IPS-18a (cell line): Measurements from ENCODE around the gene PODN.

Experiments used
- H3K27ac ChIP-seq: one replicate; pipeline ENCODE4 v1.5.1; 2013; ENCODE audit warnings: low read length
- H3K27me3 ChIP-seq: one replicate; pipeline ENCODE4 v1.6.1; 2013; ENCODE audit warnings: mild to moderate bottlenecking, low read length; ENCODE audit not compliant: control insufficient read depth, insufficient read depth
- H3K36me3 ChIP-seq: one replicate; pipeline ENCODE4 v1.6.1; 2013; ENCODE audit warnings: low read depth, low read length; ENCODE audit not compliant: control insufficient read depth
- H3K4me1 ChIP-seq: one replicate; pipeline ENCODE4 v1.6.1; 2013; ENCODE audit warnings: low read depth, low read length; ENCODE audit not compliant: control insufficient read depth
- H3K4me3 ChIP-seq: one replicate; pipeline ENCODE4 v1.5.1; 2013; ENCODE audit warnings: low read length
- H3K9ac ChIP-seq: one replicate; pipeline ENCODE4 v1.6.1; 2013; ENCODE audit warnings: mild to moderate bottlenecking, low read length, moderate library complexity
- H3K9me3 ChIP-seq: one replicate; pipeline ENCODE4 v1.6.1; 2013; ENCODE audit warnings: low read depth, low read length; ENCODE audit not compliant: control insufficient read depth

Gene PODN

GRCh38 chr1:53069663-53070327, 7.8 kb downstream of the PODN start:
- H3K9me3 ChIP-seq = no peaks in the 10 kb centered on the region
- no peak overlapping the region for H3K27ac ChIP-seq

GRCh38 chr1:53070621-53071020, 8.6 kb downstream of the PODN start:
- no peak overlapping the region for H3K27ac ChIP-seq
- H3K4me1 ChIP-seq = no peaks in the 10 kb centered on the region
- H3K4me3 ChIP-seq = no peak overlapping the region
- no peak overlapping the region for H3K9ac ChIP-seq
- no peaks in the 10 kb centered on the region for H3K9me3 ChIP-seq
- no peaks in the 10 kb centered on the region for H3K36me3 ChIP-seq
- H3K27me3 ChIP-seq = no peaks in the 10 kb centered on the region

More at GRCh38 chr1:53069663-53070327, 7.8 kb downstream of the PODN start:
- Histone ChIP-seq H3K9ac (no peak overlapping the region), H3K27me3 (peaks cover 2% of the 10 kb centered on the region), H3K4me1 (no peaks in the 10 kb centered on the region), H3K36me3 (no peaks in the 10 kb centered on the region), H3K4me3 (no peak overlapping the region)

- Histone ChIP-seq H3K4me1 (no peaks in the 10 kb centered on the region), H3K9ac (no peak overlapping the region), H3K36me3 (no peaks in the 10 kb centered on the region), H3K27me3 (no peaks in the 10 kb centered on the region), H3K9me3 (no peaks in the 10 kb centered on the region), H3K27ac (no peak overlapping the region), H3K4me3 (no peak overlapping the region)
Observed at GRCh38 chr1:53071167-53071865, 9.3 kb downstream of the PODN start.

DNA sequence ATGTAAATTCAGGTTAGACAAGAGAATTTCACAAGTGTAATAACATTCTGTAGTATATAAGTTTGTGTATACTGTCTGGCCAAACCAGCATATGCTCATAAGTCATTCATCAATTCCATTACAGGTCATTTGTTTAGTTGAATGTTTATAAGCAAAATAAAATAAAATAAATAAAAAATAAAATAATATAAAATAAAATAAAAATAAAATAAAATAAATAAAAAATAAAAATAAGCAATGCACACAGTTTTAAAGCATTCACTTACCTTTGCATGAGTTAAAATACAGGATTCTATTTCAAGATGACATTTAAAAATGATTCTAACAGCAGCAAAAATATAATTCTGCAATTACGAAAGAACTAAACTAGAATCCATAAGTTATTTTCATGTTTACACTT, 9.9 kb downstream of the PODN start:
- Histone ChIP-seq H3K9ac (no peak overlapping the region), H3K27me3 (no peaks in the 10 kb centered on the region), H3K4me3 (no peak overlapping the region), H3K4me1 (no peaks in the 10 kb centered on the region), H3K9me3 (no peaks in the 10 kb centered on the region), H3K36me3 (no peaks in the 10 kb centered on the region), H3K27ac (no peak overlapping the region)

- H3K4me3 ChIP-seq = no peak overlapping the region
- no peaks in the 10 kb centered on the region for H3K36me3 ChIP-seq
- H3K9me3 ChIP-seq = no peaks in the 10 kb centered on the region
- H3K27me3 ChIP-seq = no peaks in the 10 kb centered on the region
- no peak overlapping the region for H3K9ac ChIP-seq
- no peak overlapping the region for H3K27ac ChIP-seq
- no peaks in the 10 kb centered on the region for H3K4me1 ChIP-seq
Observed at GRCh38 chr1:53073287-53073686, 11.3 kb downstream of the PODN start.

DNA sequence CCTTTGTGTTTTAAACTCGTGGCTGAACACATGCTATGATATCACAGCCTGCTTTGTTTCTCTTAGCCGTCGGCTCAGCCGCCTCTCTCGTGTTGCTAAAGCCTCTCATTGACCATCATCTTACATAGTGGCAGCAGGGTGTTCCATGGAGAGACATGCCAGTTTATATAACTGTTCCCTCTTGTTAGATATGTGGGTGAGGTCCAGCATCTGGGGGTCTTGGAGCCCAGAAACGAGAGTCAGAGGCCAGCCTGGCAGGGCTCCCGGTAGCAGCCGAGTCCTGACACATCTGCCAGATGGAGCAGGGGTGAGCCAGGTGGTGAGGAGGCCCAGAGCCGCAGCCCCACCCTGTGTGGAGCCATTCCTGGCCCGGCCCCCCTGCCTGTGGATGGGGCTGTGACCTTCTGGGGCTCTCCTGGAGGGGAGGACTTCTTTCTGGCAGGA, 11.9 kb downstream of the PODN start:
- Histone ChIP-seq H3K4me1 (no peaks in the 10 kb centered on the region), H3K4me3 (no peak overlapping the region), H3K27ac (no peak overlapping the region), H3K36me3 (no peaks in the 10 kb centered on the region), H3K9ac (no peak overlapping the region), H3K9me3 (no peaks in the 10 kb centered on the region), H3K27me3 (no peaks in the 10 kb centered on the region)

GRCh38 chr1:53074313-53075154, 12.5 kb downstream of the PODN start:
- H3K4me3 ChIP-seq = no peak overlapping the region
- no peak overlapping the region for H3K27ac ChIP-seq
- H3K36me3 ChIP-seq = no peaks in the 10 kb centered on the region
- H3K4me1 ChIP-seq = no peaks in the 10 kb centered on the region
- H3K9me3 ChIP-seq = no peaks in the 10 kb centered on the region
- no peaks in the 10 kb centered on the region for H3K27me3 ChIP-seq
- H3K9ac ChIP-seq = no peak overlapping the region

DNA sequence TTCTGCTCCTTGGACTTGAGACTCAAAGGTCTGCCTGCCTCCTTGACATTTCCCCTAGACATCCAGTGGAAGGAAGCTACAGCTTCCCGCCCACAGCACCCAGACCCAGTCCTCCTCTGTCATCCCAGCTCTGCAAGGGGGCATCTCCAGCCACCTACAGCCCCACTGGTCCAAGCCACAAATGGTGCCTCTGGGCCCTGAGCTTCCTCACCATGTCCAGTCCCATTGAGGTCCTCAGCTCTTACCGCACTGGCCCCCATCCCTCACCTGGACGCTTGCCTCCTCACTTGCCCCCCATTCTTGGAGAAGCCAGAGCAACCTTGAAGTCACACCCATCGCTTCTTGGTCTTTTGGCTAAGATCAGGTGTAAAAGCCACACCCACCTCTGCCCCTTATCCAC, 13.2 kb downstream of the PODN start:
- Histone ChIP-seq H3K4me3 (no peak overlapping the region), H3K4me1 (no peaks in the 10 kb centered on the region), H3K36me3 (no peaks in the 10 kb centered on the region), H3K27ac (no peak overlapping the region), H3K27me3 (no peaks in the 10 kb centered on the region), H3K9ac (no peak overlapping the region), H3K9me3 (no peaks in the 10 kb centered on the region)

GRCh38 chr1:53075761-53076163, 13.7 kb downstream of the PODN start:
- Histone ChIP-seq H3K9ac (no peak overlapping the region), H3K36me3 (no peaks in the 10 kb centered on the region), H3K27ac (no peak overlapping the region), H3K9me3 (no peaks in the 10 kb centered on the region), H3K4me3 (no peak overlapping the region), H3K4me1 (no peaks in the 10 kb centered on the region), H3K27me3 (no peaks in the 10 kb centered on the region)

DNA sequence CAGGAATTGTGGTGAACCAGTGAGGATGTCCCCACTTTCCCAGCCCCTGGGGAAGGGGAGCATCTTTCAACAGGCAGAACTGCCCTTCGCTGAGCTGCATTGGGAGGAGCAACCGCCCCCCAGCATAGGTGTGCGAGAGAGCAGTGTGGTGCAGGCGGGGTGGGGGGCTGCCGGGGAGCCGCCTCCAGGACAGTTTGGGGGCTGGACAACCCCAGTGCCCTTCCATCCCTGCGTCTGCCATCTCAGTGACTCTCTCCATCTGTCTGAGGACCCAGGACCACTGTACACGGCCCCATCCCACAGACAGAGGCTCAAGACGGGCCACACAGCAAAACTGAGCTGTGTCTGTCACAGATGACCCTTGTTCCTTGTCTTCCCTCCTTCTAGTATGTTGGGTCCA, 14.2 kb downstream of the PODN start:
- Histone ChIP-seq H3K36me3 (no peaks in the 10 kb centered on the region), H3K9ac (no peak overlapping the region), H3K9me3 (no peaks in the 10 kb centered on the region), H3K4me3 (no peak overlapping the region), H3K27ac (no peak overlapping the region), H3K4me1 (no peaks in the 10 kb centered on the region), H3K27me3 (no peaks in the 10 kb centered on the region)

DNA sequence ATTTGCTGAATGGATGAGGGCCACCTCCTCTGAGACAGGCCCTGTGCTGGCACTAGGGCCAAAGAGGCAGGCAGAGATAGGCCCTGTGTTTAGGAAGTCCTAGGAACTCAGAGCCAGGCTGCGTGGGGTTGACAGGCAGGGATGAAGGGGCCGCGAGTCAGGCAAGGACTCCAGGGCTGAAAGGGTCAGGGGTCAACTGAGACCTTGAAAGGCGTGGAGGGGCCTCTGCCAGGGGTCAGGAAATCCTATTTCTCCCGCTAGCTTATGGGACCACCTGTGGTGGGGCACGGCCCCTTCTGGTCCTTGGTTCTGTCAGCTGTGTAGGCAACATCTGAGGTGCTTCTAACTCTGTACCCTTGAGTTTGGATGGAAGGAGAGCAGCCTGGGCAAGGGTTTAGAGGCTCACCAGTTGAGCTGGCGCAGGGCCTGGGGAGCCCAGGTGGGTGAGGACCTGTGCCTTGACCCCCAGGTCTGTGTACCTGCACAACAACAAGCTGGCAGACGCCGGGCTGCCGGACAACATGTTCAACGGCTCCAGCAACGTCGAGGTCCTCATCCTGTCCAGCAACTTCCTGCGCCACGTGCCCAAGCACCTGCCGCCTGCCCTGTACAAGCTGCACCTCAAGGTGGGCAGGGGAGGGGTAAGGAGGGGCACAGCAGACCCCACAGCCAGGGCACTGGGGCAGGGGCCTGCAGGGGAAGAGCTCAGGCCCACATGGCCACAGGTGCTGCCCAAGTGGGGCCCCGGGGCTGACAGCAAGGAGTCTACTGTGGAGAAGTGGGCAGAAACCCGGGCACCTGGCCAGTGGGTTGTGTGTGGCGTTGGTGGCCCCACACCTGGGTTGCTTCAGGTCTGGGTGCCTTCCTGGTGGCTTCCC, 14.9 kb downstream of the PODN start:
- Histone ChIP-seq H3K27me3 (no peaks in the 10 kb centered on the region), H3K9ac (no peak overlapping the region), H3K9me3 (no peaks in the 10 kb centered on the region), H3K36me3 (no peaks in the 10 kb centered on the region), H3K4me3 (no peak overlapping the region), H3K4me1 (peaks cover 3% of the 10 kb centered on the region), H3K27ac (no peak overlapping the region)
